Left ventricle myocardium inferior (tissue), 1 donor: ENCODE results near the gene FAM240A. TPM values are rescaled to one million over a fixed set of nuclear protein-coding genes. Genes with fewer than 3 reads are reported as not detected.

Source experiments
- DNase-seq: peaks from one replicate; pipeline ENCODE4 v3.0.0-alpha.2; 2020
- H3K27ac ChIP-seq: fragments of 200-600 bp; replicated peaks from 2 replicates; pipeline ENCODE4 v1.8.0; 2021
- H3K27me3 ChIP-seq: fragments of 200-600 bp; 2 replicates; pipeline ENCODE4 v1.8.0; 2021; ENCODE audit warnings: low read depth
- H3K36me3 ChIP-seq: fragments of 200-600 bp; 2 replicates; pipeline ENCODE4 v1.8.0; 2021
- H3K4me1 ChIP-seq: fragments of 200-600 bp; 2 replicates; pipeline ENCODE4 v1.8.0; 2021
- H3K4me3 ChIP-seq: fragments of 200-600 bp; 2 replicates; pipeline ENCODE4 v1.8.0; 2021; ENCODE audit warnings: mild to moderate bottlenecking, moderate library complexity
- H3K9me3 ChIP-seq: fragments of 200-600 bp; replicated peaks from 2 replicates; pipeline ENCODE4 v1.8.0; 2021
- CTCF ChIP-seq: fragments of 200-600 bp; IDR thresholded peaks from 2 replicates; pipeline ENCODE4 v1.8.0; 2021; ENCODE audit warnings: antibody characterized with exemption, mild to moderate bottlenecking, borderline replicate concordance
- intact Hi-C: fragments of 100-400 bp; cut with micrococcal nuclease; formaldehyde crosslinking; loops from one replicate; pipeline ENCODE4 v1.11.0; 2022
- total RNA-seq: library from RNA; stranded (reverse); fragmentation: NEBNext Ultra II Directional; extraction: Animal tissue kit (Norgen Biotek cat#: 25700); gene quantifications from one replicate; pipeline ENCODE4 v1.2.1, GENCODE V29; 2021
- donor health status: DM: no; HTN: yes; CAD: no; lungs with severe emphysema.

The FAM240A gene
- total RNA-seq, 1 donor from 2014 or later: not detected

DNA sequence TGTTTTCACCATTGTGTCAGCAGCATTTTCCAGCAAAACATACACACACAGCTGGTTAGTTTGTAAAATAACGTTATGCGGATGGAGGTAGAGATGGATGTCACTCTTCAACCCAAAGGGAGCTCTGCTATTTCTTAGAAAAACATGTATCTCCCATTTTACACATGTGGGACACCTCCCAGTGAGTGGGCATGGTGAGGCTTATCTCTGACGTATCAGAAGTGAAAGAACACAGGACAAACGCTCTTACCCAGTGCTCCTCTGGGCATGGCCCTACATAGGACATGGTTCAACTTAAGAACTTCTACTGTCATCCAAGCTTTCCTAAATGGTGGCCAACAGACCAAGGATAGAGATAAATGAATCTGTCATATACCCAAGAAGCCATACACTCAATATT lies 2.1 kb downstream of the FAM240A start:
- H3K9me3 ChIP-seq: no peaks in the 10 kb centered on the region
- intact Hi-C loops: no loop called here

DNA sequence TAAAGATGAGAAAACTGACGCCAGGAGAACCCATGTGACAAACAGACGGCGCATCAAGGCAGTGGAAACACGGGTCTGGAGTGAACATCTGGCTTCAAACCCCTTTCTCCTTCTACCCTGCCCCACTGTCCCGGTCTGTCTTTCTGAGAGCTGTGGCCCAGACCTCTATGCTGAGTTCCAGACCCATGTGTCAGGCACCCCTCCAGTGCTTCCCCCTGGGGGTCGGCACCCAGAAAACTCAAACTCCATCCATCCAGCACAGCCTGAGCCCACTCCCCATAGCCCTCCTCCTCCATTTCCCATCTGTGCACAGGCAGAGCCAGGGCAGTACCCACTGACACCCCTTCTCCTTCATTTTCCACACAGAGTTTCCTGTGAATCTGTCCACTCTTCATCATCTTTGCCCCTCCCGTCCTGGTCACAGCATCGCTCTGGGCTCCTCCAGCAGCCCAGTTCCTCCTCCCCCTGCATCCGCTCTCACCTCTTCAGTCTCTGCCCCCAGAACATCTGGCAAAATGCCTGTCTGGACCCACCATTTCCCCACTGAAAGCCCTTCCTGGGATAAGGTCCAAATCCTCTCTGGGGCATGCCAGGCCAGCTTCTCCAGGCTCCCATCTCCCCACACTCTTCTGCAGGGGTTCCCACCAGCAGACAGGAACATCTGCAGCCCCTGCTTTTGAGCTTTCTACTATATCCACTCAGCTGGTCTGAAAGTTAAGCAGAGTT lies 2.9 kb downstream of the FAM240A start:
- no peak for TF ChIP-seq CTCF
- H3K27me3 ChIP-seq: no peaks in the 10 kb centered on the region

More for the DNA sequence above, 2.1 kb downstream of the FAM240A start:
- no peaks in the 10 kb centered on the region for H3K27me3 ChIP-seq
- peaks cover 5% of the 10 kb centered on the region for H3K4me1 ChIP-seq
- H3K27ac ChIP-seq: no peak overlapping the region
- no peak overlapping the region for H3K4me3 ChIP-seq
- no peak for DNase-seq
- no peaks in the 10 kb centered on the region for H3K36me3 ChIP-seq
- no peak for TF ChIP-seq CTCF

DNA sequence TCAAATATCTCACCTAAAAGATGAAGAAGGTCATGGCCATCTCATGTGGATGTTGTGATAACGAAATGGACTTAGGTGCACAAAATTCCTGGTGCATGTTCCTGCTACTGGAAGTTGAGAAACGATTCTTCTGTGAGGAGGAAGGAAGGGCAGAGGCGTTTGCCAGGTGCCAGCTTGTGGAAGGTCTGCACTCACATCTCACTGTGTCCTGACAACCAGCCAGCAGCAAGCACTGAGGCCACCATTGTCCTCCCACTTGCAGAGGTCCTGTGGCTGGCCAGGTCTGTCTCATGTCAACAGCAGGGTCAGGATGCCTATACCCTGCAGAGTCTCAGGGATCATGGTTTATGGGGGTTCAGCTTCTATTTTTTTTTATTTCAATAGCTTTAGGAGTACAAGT lies 3.7 kb downstream of the FAM240A start:
- Histone ChIP-seq H3K4me3 (no peak overlapping the region), H3K27me3 (no peaks in the 10 kb centered on the region), H3K9me3 (no peaks in the 10 kb centered on the region), H3K36me3 (no peaks in the 10 kb centered on the region), H3K27ac (no peak overlapping the region), H3K4me1 (peaks cover 14% of the 10 kb centered on the region)
- intact Hi-C loops: no loop called here
- TF ChIP-seq CTCF: no peak
- DNase-seq: no peak

More for the DNA sequence above, 2.9 kb downstream of the FAM240A start:
- Histone ChIP-seq H3K36me3 (no peaks in the 10 kb centered on the region), H3K4me3 (no peak overlapping the region), H3K4me1 (peaks cover 11% of the 10 kb centered on the region), H3K27ac (no peak overlapping the region), H3K9me3 (no peaks in the 10 kb centered on the region)
- intact Hi-C loops: no loop called here
- DNase-seq: no peak

GRCh38 chr3:46617941-46618340 lies 5.6 kb downstream of the FAM240A start:
- no peak for DNase-seq

GRCh38 chr3:46619845-46620778 lies 7.8 kb downstream of the FAM240A start:
- Histone ChIP-seq H3K4me3 (no peak overlapping the region), H3K9me3 (no peaks in the 10 kb centered on the region), H3K36me3 (no peaks in the 10 kb centered on the region), H3K4me1 (peaks cover 9% of the 10 kb centered on the region), H3K27ac (no peak overlapping the region), H3K27me3 (no peaks in the 10 kb centered on the region)
- TF ChIP-seq CTCF: no peak
- intact Hi-C loops: no loop called here
- no peak for DNase-seq

More at GRCh38 chr3:46617941-46618340, 5.6 kb downstream of the FAM240A start:
- TF ChIP-seq CTCF: no peak
- Histone ChIP-seq H3K27ac (no peak overlapping the region), H3K36me3 (no peaks in the 10 kb centered on the region), H3K9me3 (no peaks in the 10 kb centered on the region), H3K4me3 (no peak overlapping the region), H3K4me1 (peaks cover 9% of the 10 kb centered on the region), H3K27me3 (no peaks in the 10 kb centered on the region)
- intact Hi-C loops: no loop called here
